Pulmonary artery endothelial cell (primary cell): Measurements from ENCODE around the gene ZCWPW2. TPM values are rescaled to one million over a fixed set of nuclear protein-coding genes. Genes with fewer than 3 reads are reported as not detected.

Experiments
- DNase-seq: peaks from one replicate; pipeline ENCODE4 v3.0.0-alpha.2; 2011; ENCODE audit warnings: low read depth, low spot score
- total RNA-seq: library from RNA; depleted of rRNA; stranded (reverse); fragments of >200 nt; gene quantifications from 2 replicates; pipeline ENCODE4 v1.2.3, GENCODE V29; 2014

ZCWPW2 gene
- total RNA-seq = 0.04 and 0.13 TPM in 2 replicates

DNA sequence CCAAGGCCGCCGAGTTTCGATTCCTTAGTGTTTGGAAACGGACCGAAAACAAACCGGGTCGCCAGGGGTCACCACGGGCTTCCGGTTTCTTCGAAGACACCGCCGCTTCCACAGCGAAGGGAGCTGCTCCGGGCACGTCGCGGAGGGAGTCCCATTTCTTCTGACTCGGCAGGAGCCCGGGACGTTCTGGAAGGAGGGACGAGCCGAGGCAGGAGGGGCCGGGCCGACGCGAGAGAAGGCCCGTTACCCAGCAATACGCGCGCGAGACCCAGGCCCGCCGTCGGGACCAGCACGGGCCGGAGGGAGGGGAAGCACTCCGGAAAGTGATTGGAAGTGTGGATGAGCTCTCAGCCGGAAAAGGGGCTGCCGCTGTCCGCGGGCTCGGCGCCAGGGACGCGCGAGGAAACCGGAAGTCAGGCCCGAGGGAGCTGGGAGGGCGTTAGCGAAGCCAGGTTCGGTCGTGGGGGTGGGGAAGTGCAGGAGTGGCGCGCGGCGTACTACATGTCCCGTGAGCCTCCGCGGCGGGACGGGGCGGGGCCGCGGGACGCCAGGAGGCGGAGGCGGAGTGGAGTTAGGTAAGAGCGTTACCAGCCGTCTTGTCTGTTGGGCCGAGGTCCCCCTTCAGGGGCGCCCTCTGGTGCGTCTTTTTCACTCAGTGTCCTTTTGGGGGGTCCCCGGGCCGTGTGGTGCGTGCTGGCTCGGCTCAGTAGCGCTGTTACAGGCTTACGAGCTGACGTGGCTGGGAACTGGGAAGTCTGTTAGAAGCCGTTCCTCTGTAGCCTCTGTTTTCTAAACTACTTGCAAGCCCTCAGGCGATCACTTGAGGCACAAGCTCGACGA is at the start of gene ZCWPW2, which contains the start of gene AZI2:
Gene ZCWPW2 (plus strand): TSS at position 93 of the 840 bp plus-strand sequence. CDS start 64,348 bp downstream, outside the sequence.
Gene AZI2 (minus strand): TSS at position 196 of the 840 bp plus-strand sequence. CDS start 8,207 bp downstream, outside the sequence.
- DNase-seq = peak; percentile 75

DNA sequence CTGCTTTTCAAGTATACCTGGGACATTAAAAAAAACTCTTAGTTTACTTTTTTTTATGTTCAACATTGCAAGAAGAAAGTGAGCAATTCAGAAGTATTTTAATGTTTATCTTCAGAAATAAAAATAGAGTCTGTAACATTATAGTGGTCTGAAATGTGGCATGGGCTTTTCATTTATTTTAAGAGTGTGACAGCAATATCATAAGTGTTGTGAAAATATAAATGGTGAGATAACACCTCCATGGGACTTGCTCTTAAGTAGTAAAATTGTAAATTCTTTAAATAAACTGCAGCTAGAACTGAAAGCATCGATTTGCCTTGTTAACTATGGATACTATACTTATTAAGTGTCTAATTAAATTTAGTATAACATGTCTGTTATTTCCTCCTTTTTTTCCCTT is 48.8 kb upstream of the ZCWPW2 start:
- DNase-seq = no peak

- DNase-seq = no peak
Observed at GRCh38 chr3:28300345-28300962, 48.1 kb upstream of the ZCWPW2 start.

GRCh38 chr3:28301688-28302087 is 46.8 kb upstream of the ZCWPW2 start:
- DNase-seq = no peak

- no peak for DNase-seq
Observed at GRCh38 chr3:28308196-28308595, 40.3 kb upstream of the ZCWPW2 start.

DNA sequence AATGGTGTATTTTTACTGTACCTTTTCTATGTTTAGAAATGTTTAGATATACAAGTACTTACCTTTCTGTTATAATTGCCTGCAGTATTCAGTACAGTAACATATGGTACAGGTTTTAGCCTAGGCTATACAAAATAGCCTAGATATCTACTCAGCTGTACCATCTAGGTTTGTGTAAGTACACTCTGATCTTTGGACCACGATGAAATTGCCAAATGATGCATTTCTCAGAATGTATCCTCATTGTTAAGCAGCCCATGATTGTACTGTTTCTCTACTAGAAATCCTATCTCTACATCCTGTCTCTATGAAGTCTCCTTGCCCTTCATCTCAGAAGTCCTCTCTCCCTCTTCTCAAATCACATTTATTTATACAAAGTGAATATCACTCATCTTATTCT is 32.8 kb upstream of the ZCWPW2 start:
- no peak for DNase-seq

DNA sequence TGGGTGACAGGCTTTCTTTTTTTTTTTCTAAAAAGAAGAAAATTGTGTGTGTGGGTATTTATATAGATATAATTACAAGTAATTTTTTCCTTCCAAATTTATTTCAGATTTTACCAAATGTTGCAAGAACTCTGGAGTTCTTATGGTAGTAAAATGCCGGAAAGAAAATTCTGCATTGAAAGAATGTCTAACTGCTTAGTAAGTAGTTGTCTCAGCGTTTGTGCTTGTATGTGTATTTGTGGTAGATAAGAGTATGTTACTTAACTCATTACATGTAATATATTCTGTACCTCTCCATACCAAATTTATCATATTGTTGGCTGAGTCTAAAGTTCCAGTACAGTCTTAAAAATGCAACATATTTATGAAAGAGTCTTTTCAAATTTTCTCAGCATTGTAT is 32.3 kb upstream of the ZCWPW2 start:
- DNase-seq = no peak

DNA sequence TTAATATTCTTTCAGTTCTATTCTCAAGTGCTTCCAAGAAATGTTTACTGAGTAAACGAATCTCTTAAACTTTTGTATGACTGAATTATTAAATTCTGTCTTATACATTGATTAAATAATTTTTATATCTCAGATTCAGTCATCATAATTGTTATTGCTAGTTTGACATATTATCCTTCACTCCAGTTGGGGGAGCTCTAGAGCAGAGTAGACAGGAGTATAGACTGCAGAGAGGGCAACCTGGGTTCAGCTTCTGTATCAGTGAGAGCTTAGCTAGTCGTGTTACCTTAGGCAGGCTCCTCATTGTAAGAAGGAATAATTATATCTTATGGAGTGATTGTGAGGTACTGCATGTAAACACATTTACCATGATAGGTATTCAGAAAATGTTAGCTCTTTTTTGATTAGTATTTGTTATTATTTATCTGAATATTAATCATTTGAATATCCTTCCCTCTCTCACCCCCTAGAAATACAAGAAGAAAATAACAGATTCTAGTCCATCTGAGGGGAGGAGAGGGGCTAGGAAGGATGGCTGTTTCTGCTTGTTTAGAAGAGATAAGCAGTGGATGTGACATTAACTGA is 31.0 kb upstream of the ZCWPW2 start:
- DNase-seq = no peak

- DNase-seq = no peak
Observed at GRCh38 chr3:28320981-28321380, 27.5 kb upstream of the ZCWPW2 start.

DNA sequence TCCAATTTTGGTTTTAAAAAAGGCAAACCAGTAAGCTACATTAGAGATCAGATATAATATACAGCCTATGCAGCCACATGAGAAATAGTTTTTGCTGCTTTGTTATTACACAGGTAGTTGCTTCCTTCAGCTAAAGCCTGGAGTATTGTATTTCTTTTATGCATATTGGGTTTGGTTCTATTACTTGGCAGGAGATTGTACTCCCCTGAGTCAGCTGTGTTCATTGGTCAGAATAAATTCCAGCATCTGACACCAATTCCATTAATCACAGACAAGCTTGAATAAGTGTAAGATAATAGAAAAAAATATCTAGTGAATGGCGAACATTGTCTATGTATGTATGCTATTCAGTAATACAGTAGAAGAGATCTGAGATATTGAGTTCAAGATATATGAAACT is 26.1 kb upstream of the ZCWPW2 start:
- DNase-seq = no peak

DNA sequence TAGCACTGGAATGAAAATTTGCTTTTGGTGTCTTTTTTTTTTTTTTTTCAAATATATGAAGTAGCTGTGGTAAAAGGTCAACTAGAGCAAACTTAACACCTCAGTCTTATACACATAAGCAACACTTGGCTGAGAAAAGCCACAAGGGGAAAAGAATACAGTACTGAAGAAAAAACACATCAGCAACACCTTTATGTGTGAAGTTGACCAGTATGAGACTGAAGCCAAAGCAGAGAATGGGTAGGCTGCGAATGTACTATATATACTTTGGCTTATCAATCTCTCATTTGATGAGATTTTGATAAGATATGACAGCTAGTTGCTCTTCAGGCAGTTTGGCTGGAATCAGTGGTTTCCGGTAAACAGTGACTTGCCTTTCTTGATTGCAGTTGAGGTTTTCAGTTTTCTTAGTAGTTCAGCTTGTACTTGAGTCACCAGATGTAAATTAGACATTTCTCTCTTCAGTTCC is 22.0 kb upstream of the ZCWPW2 start:
- DNase-seq = no peak

DNA sequence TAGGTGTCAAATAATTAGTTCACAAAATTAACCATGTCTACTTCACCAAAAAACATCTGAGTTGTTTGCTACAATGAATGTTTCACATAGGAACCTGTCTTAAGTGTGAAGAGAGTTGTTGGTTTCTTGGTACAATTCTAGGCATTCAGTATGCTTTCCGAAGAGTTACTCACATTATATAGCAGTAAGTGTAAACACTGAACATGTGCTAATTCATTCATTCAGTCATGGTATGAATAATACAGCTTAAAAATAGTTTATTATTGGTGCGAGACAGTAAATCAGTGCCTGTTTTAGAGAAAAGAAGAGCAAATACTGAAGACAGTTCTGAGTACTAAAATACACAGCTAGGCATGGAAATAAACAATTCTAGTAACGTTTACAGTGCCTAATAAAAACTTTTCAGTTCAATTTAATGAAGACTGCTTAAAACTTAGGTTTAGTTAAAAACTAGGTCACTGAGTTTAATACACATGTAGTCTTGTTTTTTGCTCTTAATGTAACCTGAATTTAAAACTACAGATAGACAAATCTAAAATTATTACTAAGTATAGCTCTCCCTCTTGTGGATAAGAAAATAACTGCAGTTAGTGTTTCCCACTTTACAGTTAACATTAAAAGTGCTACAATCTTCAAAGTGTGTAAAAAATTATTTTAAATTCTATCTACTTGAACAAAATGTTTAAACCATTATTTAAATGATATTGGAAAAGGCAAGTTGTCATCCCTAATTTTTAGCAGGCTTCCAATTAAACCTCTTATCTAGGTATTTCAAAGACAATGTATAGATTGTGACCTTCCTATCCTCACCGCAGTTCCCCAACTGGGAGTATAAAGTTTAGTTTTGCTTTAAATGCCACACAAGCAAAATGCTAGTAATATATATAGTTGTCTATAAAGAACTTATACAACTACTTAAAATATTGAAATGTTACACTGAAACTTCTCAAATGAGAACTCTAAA is 20.1 kb upstream of the ZCWPW2 start:
- no peak for DNase-seq

GRCh38 chr3:28334552-28334951 is 14.0 kb upstream of the ZCWPW2 start:
- DNase-seq = no peak

DNA sequence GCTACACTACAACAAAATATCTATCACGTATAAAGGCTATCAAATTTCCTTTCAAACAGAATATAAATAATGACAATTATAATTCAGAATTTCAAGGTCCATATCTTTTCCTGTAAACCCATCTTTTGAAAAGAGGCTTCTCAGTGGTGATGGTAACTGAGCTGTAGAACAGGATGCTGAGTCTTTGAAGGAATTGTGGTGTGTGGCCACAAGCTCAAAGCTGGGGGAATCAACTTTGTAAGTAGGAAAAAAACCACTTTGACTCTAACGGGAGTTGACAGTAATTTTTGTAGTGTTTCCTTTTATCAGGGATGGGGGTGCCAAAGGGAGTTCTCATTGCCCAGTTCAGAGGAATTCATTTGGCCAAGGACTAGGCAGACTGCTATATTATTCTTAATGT is 13.3 kb upstream of the ZCWPW2 start:
- no peak for DNase-seq

DNA sequence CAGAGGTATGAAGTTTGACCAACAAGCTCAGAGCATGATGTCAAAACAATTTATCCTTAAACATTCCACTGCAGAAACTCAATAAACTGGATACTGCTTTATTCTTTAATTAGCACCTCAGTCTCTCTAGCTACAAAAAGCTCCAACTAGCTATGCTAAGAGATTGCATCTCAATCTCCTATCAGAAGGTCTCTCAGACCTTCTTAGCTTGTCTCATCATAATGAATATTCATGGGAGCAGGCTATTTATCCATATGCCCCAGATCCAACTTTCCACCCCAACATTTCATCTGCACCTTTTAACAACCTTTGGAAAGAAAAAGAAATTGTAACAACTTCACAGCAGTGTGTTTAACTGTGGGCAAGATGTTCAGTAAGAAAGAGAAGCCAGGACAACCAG is 11.3 kb upstream of the ZCWPW2 start:
- no peak for DNase-seq

DNA sequence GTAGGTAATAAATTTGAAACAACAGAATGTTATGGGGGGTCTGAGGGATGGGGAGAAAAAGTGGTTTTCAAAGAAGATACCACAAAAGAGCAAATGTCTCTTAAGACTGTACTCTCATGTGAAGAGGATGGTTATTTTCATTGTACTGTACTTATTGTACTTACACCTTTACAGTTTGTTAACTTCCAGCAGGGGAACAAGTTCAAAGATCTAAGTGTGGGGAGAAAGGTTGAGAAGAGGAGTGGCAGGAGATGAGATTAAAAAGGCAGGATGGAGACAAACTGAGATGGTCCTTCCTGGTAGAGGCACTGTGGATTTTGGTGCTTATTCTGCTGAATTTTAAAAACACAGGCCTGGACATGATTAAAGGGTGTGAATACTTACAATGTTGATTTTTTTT is 5.4 kb upstream of the ZCWPW2 start:
- no peak for DNase-seq

- DNase-seq = no peak
Observed at GRCh38 chr3:28345690-28346089, 2.8 kb upstream of the ZCWPW2 start.

- no peak for DNase-seq
Observed at GRCh38 chr3:28347374-28348264, 902 bp upstream of the ZCWPW2 start.

- DNase-seq = no peak
Observed at GRCh38 chr3:28348265-28348628, 274 bp upstream of the ZCWPW2 start.

DNA sequence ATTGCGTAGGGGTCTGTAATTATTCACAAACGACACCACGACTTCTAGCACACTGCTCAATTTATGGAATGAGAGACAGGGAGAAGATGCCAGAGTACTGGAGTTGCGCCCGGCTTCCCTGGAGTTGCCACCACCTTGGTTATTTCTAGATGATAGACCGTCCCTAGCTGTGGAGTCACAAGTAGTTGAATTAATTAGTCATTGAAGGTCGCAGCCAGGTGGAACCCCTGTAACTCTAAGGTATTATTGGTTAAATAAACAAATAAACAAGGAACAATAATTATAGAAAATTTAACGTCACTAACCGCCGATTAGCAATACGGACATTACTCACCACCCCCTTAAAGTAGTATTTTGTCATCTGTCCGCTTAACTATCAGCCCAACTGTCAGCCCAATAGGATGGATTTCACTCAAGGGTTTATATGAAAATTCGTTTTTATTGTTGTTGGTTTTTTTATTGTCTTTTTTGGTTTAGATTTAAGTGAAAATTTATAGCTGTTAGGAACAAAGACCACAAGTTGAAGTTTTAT is 1.0 kb downstream of the ZCWPW2 start:
- no peak for DNase-seq
